C4-2B (cell line): ENCODE results near the gene PGM1.
"Not testable (repeated sequence)": the region's sequence is repeated elsewhere in the genome, so short reads cannot be mapped to it uniquely, and the experiment has no call there.

Source experiments
- ZFX ChIP-seq: fragments of 450-650 bp; IDR thresholded peaks from 2 replicates; pipeline ENCODE4 v1.6.1; 2017
- TF ChIP-seq, protein P1 (sequence below): fragments of 450-650 bp; conservative IDR thresholded peaks from 2 replicates; pipeline ENCODE4 v1.5.1; 2017; ENCODE audit warnings: mild to moderate bottlenecking

DNA sequence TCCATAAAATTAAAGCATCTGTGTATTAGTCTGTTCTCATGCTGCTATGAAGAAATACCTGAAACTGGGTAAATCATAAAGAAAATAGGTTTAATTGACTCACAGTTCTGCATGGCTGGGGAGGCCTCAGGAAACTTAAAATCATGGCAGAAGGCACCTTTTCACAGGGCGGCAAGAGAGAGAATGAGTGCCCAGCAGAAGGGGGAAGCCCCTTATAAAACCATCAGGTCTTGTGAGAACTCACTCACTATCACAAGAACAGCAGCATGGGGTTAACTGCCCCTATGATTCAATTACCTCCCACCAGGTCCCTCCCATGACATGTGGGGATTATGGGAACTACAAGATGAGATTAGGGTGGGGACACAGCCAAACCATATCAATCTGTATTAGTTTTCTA lies 6.9 kb upstream of the PGM1 start:
- TF ChIP-seq, protein P1, sequence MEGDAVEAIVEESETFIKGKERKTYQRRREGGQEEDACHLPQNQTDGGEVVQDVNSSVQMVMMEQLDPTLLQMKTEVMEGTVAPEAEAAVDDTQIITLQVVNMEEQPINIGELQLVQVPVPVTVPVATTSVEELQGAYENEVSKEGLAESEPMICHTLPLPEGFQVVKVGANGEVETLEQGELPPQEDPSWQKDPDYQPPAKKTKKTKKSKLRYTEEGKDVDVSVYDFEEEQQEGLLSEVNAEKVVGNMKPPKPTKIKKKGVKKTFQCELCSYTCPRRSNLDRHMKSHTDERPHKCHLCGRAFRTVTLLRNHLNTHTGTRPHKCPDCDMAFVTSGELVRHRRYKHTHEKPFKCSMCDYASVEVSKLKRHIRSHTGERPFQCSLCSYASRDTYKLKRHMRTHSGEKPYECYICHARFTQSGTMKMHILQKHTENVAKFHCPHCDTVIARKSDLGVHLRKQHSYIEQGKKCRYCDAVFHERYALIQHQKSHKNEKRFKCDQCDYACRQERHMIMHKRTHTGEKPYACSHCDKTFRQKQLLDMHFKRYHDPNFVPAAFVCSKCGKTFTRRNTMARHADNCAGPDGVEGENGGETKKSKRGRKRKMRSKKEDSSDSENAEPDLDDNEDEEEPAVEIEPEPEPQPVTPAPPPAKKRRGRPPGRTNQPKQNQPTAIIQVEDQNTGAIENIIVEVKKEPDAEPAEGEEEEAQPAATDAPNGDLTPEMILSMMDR, result not testable (repeated sequence)
- TF ChIP-seq ZFX, result not testable (repeated sequence)
